CD4-positive, alpha-beta T cell treated with Interleukin-17A for 4 hours (primary cell): ENCODE results near the gene TNS3.

Experiments
- DNase-seq: peaks from one replicate; pipeline ENCODE4 v3.0.0-alpha.2; 2020; ENCODE audit warnings: mixed read lengths

TNS3 gene

GRCh38 chr7:47377741-47378140 lies 204.2 kb downstream of the TNS3 start:
- DNase-seq, result no peak

DNA sequence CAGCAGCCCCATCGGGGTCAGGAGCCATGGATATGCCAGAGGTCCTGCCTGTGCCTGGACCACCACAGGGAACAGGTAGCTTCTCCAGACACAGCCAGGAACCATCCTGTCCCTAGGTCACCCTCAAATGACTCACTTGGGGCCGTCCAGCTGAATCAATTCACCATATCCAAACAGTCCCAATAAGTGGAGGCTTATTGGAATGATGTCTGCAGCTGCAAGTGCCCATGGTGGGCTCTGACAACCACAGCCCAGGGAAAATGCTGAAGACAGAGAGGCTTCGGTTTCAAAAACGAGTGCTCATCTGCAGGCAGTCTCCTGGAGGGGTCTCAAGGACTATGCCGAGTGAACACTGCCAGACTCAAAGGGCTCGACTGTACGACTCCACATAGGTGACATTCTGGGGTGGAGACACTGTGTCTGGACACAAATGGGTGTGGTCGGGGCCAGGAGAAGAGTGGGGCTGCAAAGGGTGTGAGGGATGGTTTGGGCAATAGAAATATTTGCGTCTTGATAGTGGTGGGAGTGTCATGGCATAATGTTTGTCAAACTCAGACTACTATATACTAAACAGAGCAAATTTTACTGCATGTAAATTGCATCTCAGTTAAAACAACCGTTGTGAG lies 204.8 kb downstream of the TNS3 start:
- DNase-seq, result no peak

DNA sequence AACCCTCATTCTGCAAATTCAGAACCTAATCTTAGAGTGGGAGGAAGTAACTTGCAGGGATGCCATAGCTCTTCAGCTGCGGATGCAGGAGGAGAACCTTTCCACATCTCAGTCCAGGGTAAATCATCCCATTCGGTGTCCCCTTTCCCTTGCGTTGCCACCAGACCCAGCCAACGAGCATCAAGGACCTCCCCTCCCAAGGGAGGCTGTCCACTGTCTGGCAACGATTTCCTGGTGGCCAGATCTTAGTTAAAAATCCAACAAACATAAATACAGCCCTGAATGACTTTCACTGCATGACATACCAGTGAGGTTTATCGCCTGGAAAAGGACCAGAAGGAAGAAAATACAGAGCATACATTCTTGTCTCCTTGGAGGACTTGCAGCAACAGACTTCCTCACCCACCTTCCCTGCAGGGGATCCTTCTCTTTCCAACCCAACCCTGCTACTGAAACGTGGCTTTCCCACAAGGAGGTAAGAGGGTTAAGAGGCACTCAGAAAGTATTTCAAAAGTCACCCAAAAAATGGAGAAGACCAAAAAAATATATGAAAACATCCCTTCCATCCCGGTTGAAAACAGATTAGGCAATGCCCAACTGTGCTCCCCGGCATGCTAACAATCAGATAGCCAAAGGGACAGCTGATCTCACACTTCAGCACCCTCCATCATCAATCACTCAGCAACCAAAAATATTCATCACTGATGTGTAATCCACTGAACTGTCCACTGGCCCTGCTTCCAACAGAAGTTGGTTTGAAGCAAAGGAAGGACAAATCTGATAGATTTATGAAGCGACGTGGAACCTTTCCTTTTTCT lies 206.6 kb downstream of the TNS3 start:
- DNase-seq, result no peak

DNA sequence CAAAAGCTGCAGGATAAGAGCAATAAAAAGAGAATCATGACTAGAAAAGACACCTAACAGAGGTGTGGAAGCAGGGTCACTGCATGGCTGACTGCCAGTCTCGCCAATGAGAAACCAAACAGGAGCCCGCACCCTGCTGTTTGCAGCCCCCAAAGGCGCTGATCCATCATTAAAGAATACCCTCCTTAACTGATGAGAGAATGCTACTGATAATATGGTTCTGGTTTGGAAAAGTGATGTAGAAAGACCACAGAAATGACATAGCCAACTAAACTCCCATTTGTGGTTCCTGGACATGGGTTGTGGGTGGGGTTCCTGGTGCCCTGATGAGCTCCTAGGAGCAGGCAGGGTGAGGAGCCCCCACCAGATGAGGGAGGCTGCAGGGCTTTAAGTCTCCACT lies 207.4 kb downstream of the TNS3 start:
- no peak for DNase-seq

DNA sequence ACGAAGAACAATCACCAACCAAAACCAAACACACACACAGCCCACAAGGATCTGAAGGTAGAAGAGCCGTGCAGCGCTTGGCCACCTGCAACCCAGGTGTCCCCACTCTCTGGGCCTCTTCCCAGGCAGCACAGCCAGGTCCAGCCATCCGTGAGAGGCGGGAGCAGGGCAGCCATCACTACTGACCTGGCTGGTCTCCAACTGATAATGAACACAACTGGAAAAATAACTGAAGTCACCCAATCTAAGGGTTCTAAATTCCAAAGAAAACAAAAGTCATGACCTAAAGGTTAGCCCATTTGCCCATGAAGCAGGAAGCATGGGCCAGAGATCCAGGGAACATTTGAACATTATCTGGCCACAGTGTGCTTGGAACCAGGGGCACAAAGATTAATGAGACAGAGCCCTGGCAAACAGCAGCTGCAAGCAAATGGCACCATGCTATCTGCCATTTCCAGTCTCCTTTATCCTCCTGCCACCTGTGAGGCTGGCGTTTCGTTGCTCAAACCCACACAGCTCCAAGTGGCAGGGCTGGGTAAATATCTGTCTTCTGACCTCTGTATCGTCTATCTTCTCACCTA lies 207.9 kb downstream of the TNS3 start:
- DNase-seq, result no peak

DNA sequence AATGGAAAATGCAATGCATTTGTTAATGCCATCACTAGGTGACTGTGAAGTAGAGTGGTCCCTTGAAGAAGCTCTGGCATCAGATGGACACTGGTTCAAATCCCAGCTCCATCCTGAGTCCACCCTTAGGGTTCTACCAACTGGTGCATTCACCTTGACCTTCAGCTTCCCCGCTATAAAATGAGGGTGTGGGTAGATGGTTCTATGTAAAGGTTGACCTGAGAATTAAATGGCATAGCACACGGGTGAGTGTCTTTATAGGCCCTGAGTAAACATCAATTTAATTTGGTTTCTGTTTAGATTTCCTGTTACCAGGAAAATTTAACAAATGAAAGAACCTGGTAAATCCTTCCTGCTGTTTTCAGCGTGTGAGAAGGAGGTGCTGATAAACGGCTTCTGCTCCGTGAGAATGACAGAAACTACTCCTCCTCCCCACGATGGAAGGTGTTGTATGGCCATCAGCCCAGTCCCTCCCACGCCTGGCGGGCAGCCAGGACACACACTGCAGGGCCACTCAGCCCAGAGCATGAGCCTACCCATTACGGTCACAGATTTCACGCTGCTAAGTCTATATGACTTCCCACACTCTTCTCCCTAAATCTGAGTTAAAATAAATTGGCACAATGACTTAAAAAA lies 210.1 kb downstream of the TNS3 start:
- DNase-seq, result no peak

GRCh38 chr7:47371317-47371716 lies 210.6 kb downstream of the TNS3 start:
- DNase-seq, result no peak

DNA sequence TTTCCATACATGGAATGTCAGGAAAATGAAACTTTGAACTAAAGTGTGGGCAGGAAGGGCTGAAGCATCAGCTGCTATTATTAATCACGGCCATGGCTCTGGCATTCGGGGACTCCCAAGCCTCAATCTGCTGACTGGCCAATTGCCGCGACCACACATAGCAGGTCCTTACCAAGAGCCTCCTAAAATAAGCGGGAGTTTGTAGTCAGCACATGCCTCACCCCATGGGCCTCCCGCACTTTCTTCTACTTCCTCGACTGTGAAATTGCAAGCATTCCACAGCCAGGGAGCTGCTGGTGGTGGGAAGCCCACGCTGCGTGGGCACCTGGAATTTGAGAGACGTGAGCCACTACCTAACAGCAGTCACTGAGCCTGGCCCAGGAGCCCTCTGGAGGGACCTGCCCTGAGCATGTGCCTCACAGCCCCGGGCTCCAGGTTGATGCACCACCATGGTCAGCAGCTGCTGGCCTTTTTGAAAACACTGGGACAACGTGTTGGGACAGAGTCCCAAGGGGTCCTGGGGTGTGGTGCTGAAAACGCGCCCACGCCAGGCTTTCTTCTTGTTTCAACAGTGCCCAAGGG lies 211.4 kb downstream of the TNS3 start:
- DNase-seq, result no peak

- no peak for DNase-seq
Measured at GRCh38 chr7:47369736-47370135, 212.2 kb downstream of the TNS3 start.

DNA sequence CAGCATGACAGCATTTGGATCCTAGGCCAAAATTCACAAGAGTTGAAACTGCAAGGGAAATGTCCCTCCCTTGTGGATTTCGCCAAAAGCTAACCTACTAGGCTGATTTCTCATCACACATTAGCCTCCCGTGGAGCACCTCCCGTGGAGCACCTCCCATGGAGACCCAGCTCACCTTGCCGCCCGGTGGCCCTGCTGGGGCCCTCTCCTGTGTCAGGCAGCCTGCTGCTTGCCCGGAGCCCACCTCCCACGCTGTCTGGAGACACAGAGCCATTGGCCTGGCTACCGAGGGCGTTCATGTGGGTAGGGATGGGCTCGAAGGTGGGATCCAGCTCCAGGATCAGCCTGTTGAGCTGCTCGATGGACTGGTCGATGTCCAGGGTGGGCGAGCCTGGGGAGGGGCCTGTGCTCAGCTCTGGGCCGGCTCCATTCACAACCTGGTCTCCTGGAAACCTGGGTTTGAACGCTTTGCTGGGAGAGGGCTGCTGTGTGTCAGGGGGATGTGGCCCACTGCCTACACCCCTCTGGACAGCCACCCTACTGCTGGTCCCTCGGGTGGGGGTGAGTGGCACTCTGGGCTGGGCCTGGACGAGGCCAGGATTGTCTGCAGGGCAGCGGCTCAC lies 213.6 kb downstream of the TNS3 start:
- DNase-seq, result no peak

DNA sequence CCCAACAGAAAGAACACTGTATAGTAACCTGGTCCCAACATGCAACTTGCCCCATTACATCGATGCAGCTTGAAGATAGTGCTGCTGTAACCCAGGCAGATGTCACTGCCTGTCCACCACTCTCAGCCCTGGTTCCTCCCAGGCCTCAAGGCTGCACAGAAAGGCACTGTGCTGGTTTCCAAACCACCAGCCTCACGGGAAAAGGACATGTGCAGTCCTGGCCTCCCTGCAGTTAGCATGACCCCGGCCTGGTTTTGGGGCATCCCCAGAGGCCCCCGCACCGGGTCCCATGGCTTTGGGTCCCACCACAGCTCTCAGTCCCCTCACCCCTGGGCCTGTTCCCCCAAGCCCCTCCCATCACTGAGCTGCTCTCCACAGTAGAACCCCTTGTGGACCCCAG lies 214.5 kb downstream of the TNS3 start:
- DNase-seq, result no peak

DNA sequence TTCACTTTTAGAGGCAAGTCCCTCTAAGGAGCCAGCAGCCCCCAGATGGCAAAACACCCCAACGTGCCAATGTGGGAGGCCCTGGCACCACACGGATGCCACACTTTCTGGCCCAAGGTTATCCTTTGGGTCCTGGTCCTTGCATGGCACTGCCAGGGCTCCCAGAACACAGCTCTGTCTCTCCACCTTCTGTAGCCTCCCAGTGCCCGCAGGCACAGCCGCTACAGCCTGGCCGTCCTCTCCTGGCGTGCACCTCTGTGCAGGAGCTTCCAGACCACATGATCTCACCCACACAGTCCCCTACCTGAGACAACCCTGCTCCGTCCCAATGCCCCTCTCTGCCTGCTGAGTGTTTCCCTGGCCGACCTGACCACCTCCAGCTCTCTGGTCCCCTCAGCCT lies 215.0 kb downstream of the TNS3 start:
- no peak for DNase-seq

GRCh38 chr7:47366211-47366610 lies 215.7 kb downstream of the TNS3 start:
- no peak for DNase-seq

GRCh38 chr7:47362984-47363383 lies 218.9 kb downstream of the TNS3 start:
- no peak for DNase-seq

- no peak for DNase-seq
Measured at GRCh38 chr7:47361746-47362215, 220.1 kb downstream of the TNS3 start.

- no peak for DNase-seq
Measured at GRCh38 chr7:47361236-47361635, 220.7 kb downstream of the TNS3 start.

GRCh38 chr7:47360301-47360900 lies 221.5 kb downstream of the TNS3 start:
- no peak for DNase-seq

DNA sequence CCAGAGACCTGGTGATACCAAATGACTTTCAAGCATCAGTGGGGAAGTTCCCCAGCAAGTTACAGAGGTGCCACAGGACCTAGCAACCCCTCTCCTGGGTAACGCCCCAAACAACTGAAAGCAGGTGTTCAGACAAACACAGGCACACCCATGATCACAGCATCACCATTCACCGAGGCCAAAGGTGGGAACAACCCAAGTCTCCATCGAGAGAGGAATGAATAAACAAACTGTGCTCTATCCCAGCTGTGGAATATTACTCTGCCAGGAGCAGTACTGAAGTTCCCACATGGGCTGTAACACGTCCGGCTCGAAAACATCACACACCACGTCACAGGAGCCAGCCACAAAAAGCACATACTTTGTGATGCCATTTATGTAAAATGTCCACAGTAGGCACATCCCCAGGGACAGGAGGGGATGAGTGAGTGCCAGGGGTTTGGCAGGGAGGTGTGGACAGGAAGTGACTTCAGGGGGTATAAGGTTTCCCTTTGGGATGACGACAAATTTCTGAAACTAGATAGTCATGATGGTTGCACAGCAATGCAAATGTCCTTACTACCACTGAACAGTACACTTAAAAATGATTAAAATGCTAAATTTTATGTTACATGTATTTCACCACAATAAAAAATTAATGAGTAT lies 222.8 kb downstream of the TNS3 start:
- no peak for DNase-seq

DNA sequence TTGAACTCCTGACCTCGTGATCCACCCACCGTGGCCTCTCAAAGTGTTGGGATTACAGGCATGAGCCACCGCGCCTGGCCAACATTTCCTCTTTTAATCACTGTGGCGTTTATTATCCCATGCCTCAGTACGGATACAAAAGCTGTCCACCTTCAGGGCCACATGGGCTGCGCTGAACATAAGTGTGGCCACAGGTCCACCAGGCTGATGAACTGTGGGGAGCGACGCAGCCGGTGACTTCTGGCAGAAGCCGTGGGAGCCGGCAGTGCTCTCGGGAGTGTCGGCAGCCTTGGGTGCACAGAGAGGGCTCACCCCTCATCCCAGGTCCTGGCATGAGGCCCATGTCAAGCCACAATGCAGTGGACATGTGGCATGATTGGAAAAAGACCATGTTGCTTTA lies 223.6 kb downstream of the TNS3 start:
- no peak for DNase-seq

DNA sequence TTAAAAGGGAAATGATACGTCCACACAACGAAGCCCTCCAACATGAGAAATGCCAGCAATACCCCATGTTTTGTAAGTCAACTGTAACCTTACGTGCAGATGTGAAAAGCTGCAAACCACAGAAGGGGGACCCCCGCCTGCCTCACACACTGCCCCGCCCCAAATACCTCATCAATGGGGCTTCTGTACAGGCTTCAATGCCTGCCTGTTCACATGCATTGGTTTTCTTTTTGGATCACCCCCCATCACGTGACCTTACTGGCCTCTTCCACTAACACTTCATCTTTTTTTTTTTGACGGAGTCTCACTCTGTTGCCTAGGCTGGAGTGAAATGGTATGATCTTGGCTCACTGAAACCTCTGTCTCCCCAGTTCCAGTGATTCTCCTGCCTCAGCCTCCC lies 224.0 kb downstream of the TNS3 start:
- DNase-seq, result no peak

DNA sequence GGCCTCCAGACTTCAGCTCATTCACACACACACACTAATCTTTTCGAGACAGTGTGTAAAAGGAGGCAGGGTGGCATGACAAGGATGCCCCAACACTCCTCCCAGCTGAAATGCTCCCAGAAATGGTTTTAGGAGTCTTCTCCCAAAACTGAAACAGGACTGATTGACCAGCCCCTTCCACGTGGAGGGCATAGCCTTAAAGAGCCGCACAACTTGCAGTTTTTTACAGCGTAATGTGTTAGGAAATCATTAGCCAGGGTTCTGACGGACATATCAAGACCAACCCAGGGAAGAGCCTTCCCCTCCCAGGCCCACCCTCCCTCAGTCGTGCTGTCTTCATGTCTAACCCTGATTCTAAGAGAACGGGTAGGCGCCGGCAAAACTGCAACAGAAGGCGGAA lies 224.6 kb downstream of the TNS3 start:
- no peak for DNase-seq

GRCh38 chr7:47356261-47356660 lies 225.7 kb downstream of the TNS3 start:
- no peak for DNase-seq
